HepG2 (cell line): ENCODE results near the gene PBX1. TPM values are rescaled to one million over a fixed set of nuclear protein-coding genes. Genes with fewer than 3 reads are reported as not detected.

Experiments used
- ATAC-seq: fragments of 200-7000 bp; cut with Tn5 transposase; 3 replicates; pipeline ENCODE4 v1.9.1; 2020; ENCODE audit warnings: mild to moderate bottlenecking, moderate library complexity
- BruUV-seq: library from RNA; stranded (reverse); fragments of 400-500 nt; replicated peaks from 2 replicates; lab custom pipeline; 2021; lab: Mats Ljungman, UMichigan
- CTCF ChIA-PET: fragments of 300-600 bp; formaldehyde crosslinking; extraction: SDS; loops from one replicate; lab custom pipeline; 2021; ENCODE audit warnings: low total read pairs, inconsistent platforms, low intra/inter-chr PET ratio; lab: Yijun Ruan, JAX
- POLR2A ChIA-PET: fragments of 350-600 bp; sonication (Branson Sonifier 250); formaldehyde crosslinking; loops from one replicate; lab custom pipeline; 2020; ENCODE audit warnings: antibody characterized with exemption, inconsistent platforms; lab: Yijun Ruan, JAX
- DNase-seq: peaks from one replicate; pipeline ENCODE4 v3.0.0-alpha.2; 2015; ENCODE audit warnings: low spot score
- FAIRE-seq: peaks from 3 replicates; lab custom pipeline; 2011; peaks lifted over from hg19 to GRCh38; lab: Jason Lieb, UNC
- H2AFZ ChIP-seq: one replicate; pipeline ENCODE4 v1.6.1; 2011; ENCODE audit warnings: low read length, inconsistent platforms
- H3K27ac ChIP-seq: fragments of 300-600 bp; 3 replicates; pipeline ENCODE4 v1.8.0; 2011; ENCODE audit warnings: mixed run types, mild to moderate bottlenecking, mixed read lengths, low read length, inconsistent platforms; ENCODE audit not compliant: insufficient read depth; ENCODE audit errors: extremely low read length
- H3K27me3 ChIP-seq, 2 experiments: fragments of 200-600 bp in 1 of 2; 2 replicates in 1 of 2; 3 replicates in 1 of 2; pipeline versions ENCODE4 v1.6.0 to v1.8.0; 2011; ENCODE audit warnings: low read length in 2 of 2, mild to moderate bottlenecking in 2 of 2, moderate library complexity in 2 of 2, inconsistent platforms in 1 of 2; ENCODE audit not compliant: insufficient read depth in 2 of 2, control insufficient read depth in 1 of 2
- H3K36me3 ChIP-seq, 2 experiments: fragments of 200-600 bp in 1 of 2; replicated peaks in 1 of 2; 2 replicates in 1 of 2; 3 replicates in 1 of 2; pipeline versions ENCODE4 v1.5.1 to v1.8.0; 2011; ENCODE audit warnings: low read length in 2 of 2, inconsistent platforms in 1 of 2; ENCODE audit not compliant: insufficient read depth in 2 of 2, control insufficient read depth in 1 of 2
- H3K4me1 ChIP-seq: 2 replicates; pipeline ENCODE4 v1.5.1; 2012; ENCODE audit warnings: low read length, inconsistent platforms; ENCODE audit not compliant: insufficient read depth
- H3K4me2 ChIP-seq: 2 replicates; pipeline ENCODE4 v1.6.0; 2011; ENCODE audit warnings: low read depth, low read length, inconsistent platforms
- H3K4me3 ChIP-seq, 3 experiments: fragments of 200-600 bp in 1 of 3; sonication (generic), shearing (Covaris generic) in 1 of 3; replicated peaks in 1 of 3; 2 replicates each; pipeline ENCODE4 v1.5.1; 2011 to 2016; ENCODE audit warnings: low read length in 3 of 3, inconsistent platforms in 2 of 3, low read depth in 2 of 3, mild to moderate bottlenecking in 2 of 3, control low read depth in 1 of 3, mixed read lengths in 1 of 3; ENCODE audit not compliant: insufficient read depth in 1 of 3
- H3K79me2 ChIP-seq: one replicate; pipeline ENCODE4 v1.6.1; 2011; ENCODE audit warnings: low read length, inconsistent platforms; ENCODE audit not compliant: insufficient read depth
- H3K9ac ChIP-seq: 2 replicates; pipeline ENCODE4 v1.6.0; 2011; ENCODE audit warnings: mild to moderate bottlenecking, low read depth, low read length, inconsistent platforms; ENCODE audit not compliant: insufficient read depth
- H3K9me3 ChIP-seq: 2 replicates; pipeline ENCODE4 v1.5.1; 2012; ENCODE audit warnings: mild to moderate bottlenecking, low read length
- H4K20me1 ChIP-seq: 2 replicates; pipeline ENCODE4 v1.6.0; 2011; ENCODE audit warnings: inconsistent platforms, mild to moderate bottlenecking, low read length, moderate library complexity; ENCODE audit not compliant: insufficient read depth
- U2AF1 ChIP-seq: fragments of 200-400 bp; formaldehyde crosslinking; optimal IDR thresholded peaks from 2 replicates; pipeline ENCODE3; 2017; ENCODE audit warnings: mild to moderate bottlenecking, low read depth, low read length
- WIZ ChIP-seq: sonication (generic); formaldehyde crosslinking; IDR thresholded peaks from 2 replicates; pipeline ENCODE4 v1.5.1; 2020; ENCODE audit warnings: mild to moderate bottlenecking, missing genetic modification reagents
- ZFP90 ChIP-seq: sonication (generic); formaldehyde crosslinking; IDR thresholded peaks from 2 replicates; pipeline ENCODE4 v1.8.0; 2022; ENCODE audit warnings: missing genetic modification reagents, mild to moderate bottlenecking, inconsistent platforms, borderline replicate concordance
- ZNF383 ChIP-seq: sonication (generic); formaldehyde crosslinking; IDR thresholded peaks from 2 replicates; pipeline ENCODE4 v1.4.0; 2020; ENCODE audit warnings: missing genetic modification reagents, mild to moderate bottlenecking, borderline replicate concordance
- ZNF572 ChIP-seq: sonication (generic); formaldehyde crosslinking; IDR thresholded peaks from 2 replicates; pipeline ENCODE4 v1.5.1; 2020; ENCODE audit warnings: mild to moderate bottlenecking, missing genetic modification reagents
- ZNF75D ChIP-seq: sonication (generic); formaldehyde crosslinking; IDR thresholded peaks from 2 replicates; pipeline ENCODE4 v1.8.1; 2023; ENCODE audit warnings: missing genetic modification reagents, mild to moderate bottlenecking, borderline replicate concordance
- ZNF841 ChIP-seq: sonication (generic); formaldehyde crosslinking; IDR thresholded peaks from 2 replicates; pipeline ENCODE4 v1.8.1; 2023; ENCODE audit warnings: missing genetic modification reagents, borderline replicate concordance
- WGBS: methylation state at CpG from one replicate; pipeline ENCODE4 v1.1.6; 2017; ENCODE audit warnings: low lambda C conversion rate; 5-methylcytosine and 5-hydroxymethylcytosine counted together
- in situ Hi-C: cut with HindIII; loops from 2 replicates; pipeline ENCODE4 v1.10.0; 2017; ENCODE audit warnings: low pct_unique_long_range_greater_than_20kb; ENCODE audit not compliant: extremely low pct_ligation_motif_present
- intact Hi-C: fragments of 100-400 bp; cut with micrococcal nuclease; formaldehyde crosslinking; loops from one replicate; pipeline ENCODE4 v1.10.0; 2022; ENCODE audit not compliant: unreplicated experiment
- polyA plus RNA-seq, 8 experiments: library from polyadenylated mRNA; depleted of rRNA in 3 of 8; stranded (reverse) in 7 of 8; unstranded in 1 of 8; fragments of >200 nt; fragmentation: Illumina TruSeq in 4 of 8; extraction: Trizol in 4 of 8; gene quantifications; 2 replicates each; pipeline versions ENCODE4 v1.2.1 to v1.2.3, GENCODE V29; 2011 to 2016; ENCODE audit warnings: low read depth in 4 of 8, missing spikeins in 1 of 8, mixed read lengths in 1 of 8; ENCODE audit not compliant: insufficient read depth in 1 of 8
- total RNA-seq, 5 experiments: library from RNA; depleted of rRNA; stranded (reverse); fragments of >200 nt; fragmentation: Illumina TruSeq; extraction: Trizol; gene quantifications; 2 replicates each; pipeline ENCODE4 v1.2.3, GENCODE V29; 2016; ENCODE audit warnings: low read depth in 1 of 5
- TF ChIP-seq, protein P1 (sequence below): sonication (generic); formaldehyde crosslinking; IDR thresholded peaks from 2 replicates; pipeline ENCODE4 v1.8.0; 2022; ENCODE audit warnings: mild to moderate bottlenecking, missing genetic modification reagents
- TF ChIP-seq, protein P2 (sequence below): sonication (generic); formaldehyde crosslinking; IDR thresholded peaks from 2 replicates; pipeline ENCODE4 v1.5.0; 2020; ENCODE audit warnings: mild to moderate bottlenecking, missing genetic modification reagents
- TF ChIP-seq, protein P3 (sequence below), 2 experiments: sonication (generic) in 1 of 2; formaldehyde crosslinking in 1 of 2; IDR thresholded peaks; 2 replicates each; pipeline versions ENCODE4 v1.6.1 to v1.9.0; 2014 to 2022; ENCODE audit warnings: antibody characterized with exemption in 1 of 2, borderline replicate concordance in 1 of 2, inconsistent platforms in 1 of 2, low read depth in 1 of 2, missing genetic modification reagents in 1 of 2

The PBX1 gene
- total and polyA plus RNA-seq, 2 of the 13 experiments (the other 11 are each of a cell fraction or from before 2014, with no cell fraction given) = 0.24 TPM; not detected in 1

DNA sequence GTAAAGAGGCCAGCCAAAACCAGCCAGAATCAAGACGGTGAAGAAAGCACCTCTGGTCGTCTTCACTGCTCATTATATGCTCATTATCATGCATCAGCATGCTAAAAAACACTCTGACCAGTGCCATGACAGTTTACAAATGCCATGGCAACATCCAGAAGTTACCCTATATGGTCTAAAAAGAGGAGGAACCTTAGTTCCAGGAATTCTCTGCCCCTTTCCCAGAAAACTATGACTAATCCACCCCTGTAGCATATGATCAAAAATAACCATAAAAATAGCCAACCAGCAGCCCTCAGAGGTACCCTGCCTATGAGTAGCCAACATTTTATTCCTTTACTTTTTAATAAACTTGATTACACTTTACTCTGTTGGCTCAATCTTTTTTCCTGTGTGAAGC, 34.2 kb upstream of the PBX1 start:
- Histone ChIP-seq H3K9ac (no peak overlapping the region), H3K27me3 (no peaks in the 10 kb centered on the region; a peak in 1 of 5 replicates), H3K4me3 (no peak overlapping the region), H4K20me1 (no peaks in the 10 kb centered on the region), H3K36me3 (no peaks in the 10 kb centered on the region), H3K4me1 (no peaks in the 10 kb centered on the region), H3K27ac (no peak overlapping the region), H3K79me2 (no peaks in the 10 kb centered on the region), H3K9me3 (peaks cover 35% of the 10 kb centered on the region), H2AFZ (no peak overlapping the region), H3K4me2 (no peak overlapping the region)
- no TSS peak for BruUV-seq
- in situ Hi-C loops = no loop called here
- intact Hi-C loops = no loop called here
- ChIA-PET POLR2A (no interaction called here), CTCF (no interaction called here)
- FAIRE-seq = no peak
- ATAC-seq = no peak
- TF ChIP-seq ZNF572 (CRISPR knock-in tag) = no peak
- TF ChIP-seq ZNF383 (CRISPR knock-in tag) = no peak
- no peak for TF ChIP-seq U2AF1
- TF ChIP-seq, protein P1, sequence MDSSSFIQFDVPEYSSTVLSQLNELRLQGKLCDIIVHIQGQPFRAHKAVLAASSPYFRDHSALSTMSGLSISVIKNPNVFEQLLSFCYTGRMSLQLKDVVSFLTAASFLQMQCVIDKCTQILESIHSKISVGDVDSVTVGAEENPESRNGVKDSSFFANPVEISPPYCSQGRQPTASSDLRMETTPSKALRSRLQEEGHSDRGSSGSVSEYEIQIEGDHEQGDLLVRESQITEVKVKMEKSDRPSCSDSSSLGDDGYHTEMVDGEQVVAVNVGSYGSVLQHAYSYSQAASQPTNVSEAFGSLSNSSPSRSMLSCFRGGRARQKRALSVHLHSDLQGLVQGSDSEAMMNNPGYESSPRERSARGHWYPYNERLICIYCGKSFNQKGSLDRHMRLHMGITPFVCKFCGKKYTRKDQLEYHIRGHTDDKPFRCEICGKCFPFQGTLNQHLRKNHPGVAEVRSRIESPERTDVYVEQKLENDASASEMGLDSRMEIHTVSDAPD (CRISPR knock-in tag) = no peak
- no peak for TF ChIP-seq ZNF75D (CRISPR knock-in tag)
- TF ChIP-seq ZFP90 = no peak
- no peak for TF ChIP-seq WIZ (CRISPR knock-in tag)
- TF ChIP-seq, protein P2, sequence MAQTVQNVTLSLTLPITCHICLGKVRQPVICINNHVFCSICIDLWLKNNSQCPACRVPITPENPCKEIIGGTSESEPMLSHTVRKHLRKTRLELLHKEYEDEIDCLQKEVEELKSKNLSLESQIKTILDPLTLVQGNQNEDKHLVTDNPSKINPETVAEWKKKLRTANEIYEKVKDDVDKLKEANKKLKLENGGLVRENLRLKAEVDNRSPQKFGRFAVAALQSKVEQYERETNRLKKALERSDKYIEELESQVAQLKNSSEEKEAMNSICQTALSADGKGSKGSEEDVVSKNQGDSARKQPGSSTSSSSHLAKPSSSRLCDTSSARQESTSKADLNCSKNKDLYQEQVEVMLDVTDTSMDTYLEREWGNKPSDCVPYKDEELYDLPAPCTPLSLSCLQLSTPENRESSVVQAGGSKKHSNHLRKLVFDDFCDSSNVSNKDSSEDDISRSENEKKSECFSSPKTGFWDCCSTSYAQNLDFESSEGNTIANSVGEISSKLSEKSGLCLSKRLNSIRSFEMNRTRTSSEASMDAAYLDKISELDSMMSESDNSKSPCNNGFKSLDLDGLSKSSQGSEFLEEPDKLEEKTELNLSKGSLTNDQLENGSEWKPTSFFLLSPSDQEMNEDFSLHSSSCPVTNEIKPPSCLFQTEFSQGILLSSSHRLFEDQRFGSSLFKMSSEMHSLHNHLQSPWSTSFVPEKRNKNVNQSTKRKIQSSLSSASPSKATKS (CRISPR knock-in tag) = no peak
- TF ChIP-seq, protein P3, sequence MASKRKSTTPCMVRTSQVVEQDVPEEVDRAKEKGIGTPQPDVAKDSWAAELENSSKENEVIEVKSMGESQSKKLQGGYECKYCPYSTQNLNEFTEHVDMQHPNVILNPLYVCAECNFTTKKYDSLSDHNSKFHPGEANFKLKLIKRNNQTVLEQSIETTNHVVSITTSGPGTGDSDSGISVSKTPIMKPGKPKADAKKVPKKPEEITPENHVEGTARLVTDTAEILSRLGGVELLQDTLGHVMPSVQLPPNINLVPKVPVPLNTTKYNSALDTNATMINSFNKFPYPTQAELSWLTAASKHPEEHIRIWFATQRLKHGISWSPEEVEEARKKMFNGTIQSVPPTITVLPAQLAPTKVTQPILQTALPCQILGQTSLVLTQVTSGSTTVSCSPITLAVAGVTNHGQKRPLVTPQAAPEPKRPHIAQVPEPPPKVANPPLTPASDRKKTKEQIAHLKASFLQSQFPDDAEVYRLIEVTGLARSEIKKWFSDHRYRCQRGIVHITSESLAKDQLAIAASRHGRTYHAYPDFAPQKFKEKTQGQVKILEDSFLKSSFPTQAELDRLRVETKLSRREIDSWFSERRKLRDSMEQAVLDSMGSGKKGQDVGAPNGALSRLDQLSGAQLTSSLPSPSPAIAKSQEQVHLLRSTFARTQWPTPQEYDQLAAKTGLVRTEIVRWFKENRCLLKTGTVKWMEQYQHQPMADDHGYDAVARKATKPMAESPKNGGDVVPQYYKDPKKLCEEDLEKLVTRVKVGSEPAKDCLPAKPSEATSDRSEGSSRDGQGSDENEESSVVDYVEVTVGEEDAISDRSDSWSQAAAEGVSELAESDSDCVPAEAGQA (IDR thresholded peaks at IDR 0.05; ENCODE audit: low read depth) = no peak
- TF ChIP-seq, protein P3 (CRISPR knock-in tag; IDR thresholded peaks at IDR 0.05; ENCODE audit: borderline replicate concordance) = no peak
- no peak for TF ChIP-seq ZNF841
- WGBS = 0% methylated on average over 1 of the region's 2 CpGs
- no peak for DNase-seq
